Activated naive CD4-positive, alpha-beta T cell treated with Interleukin-2 at 50 U/mL for 16 hours (primary cell): ENCODE measurements around the gene PDSS2.
"Not testable (repeated sequence)": the region's sequence is repeated elsewhere in the genome, so short reads cannot be mapped to it uniquely, and the experiment has no call there.

Source experiments
- DNase-seq: peaks from one replicate; pipeline ENCODE4 v3.0.0-alpha.2; 2020

Gene PDSS2

GRCh38 chr6:107413966-107414645 lies 45.3 kb downstream of the PDSS2 start:
- no peak for DNase-seq

- DNase-seq = no peak
These were observed 48.2 kb downstream of the PDSS2 start for GRCh38 chr6:107411161-107411560.

GRCh38 chr6:107409942-107410341 lies 49.4 kb downstream of the PDSS2 start:
- no peak for DNase-seq

GRCh38 chr6:107408714-107409113 lies 50.6 kb downstream of the PDSS2 start:
- DNase-seq = no peak

GRCh38 chr6:107405002-107405401 lies 54.4 kb downstream of the PDSS2 start:
- DNase-seq = no peak

GRCh38 chr6:107402533-107402932 lies 56.8 kb downstream of the PDSS2 start:
- no peak for DNase-seq

- no peak for DNase-seq
These were observed 57.8 kb downstream of the PDSS2 start for GRCh38 chr6:107401573-107401972.

- DNase-seq = no peak
These were observed 58.7 kb downstream of the PDSS2 start for GRCh38 chr6:107400616-107401147.

- DNase-seq = no peak
These were observed 59.4 kb downstream of the PDSS2 start for GRCh38 chr6:107399935-107400334.

- no peak for DNase-seq
These were observed 61.4 kb downstream of the PDSS2 start for GRCh38 chr6:107398001-107398400.

- no peak for DNase-seq
These were observed 63.2 kb downstream of the PDSS2 start for GRCh38 chr6:107396211-107396610.

- no peak for DNase-seq
These were observed 67.3 kb downstream of the PDSS2 start for GRCh38 chr6:107392069-107392468.

GRCh38 chr6:107390685-107391435 lies 68.5 kb downstream of the PDSS2 start:
- no peak for DNase-seq

GRCh38 chr6:107390056-107390455 lies 69.3 kb downstream of the PDSS2 start:
- DNase-seq = no peak

GRCh38 chr6:107386904-107387303 lies 72.5 kb downstream of the PDSS2 start:
- DNase-seq = no peak

- DNase-seq = no peak
These were observed 73.0 kb downstream of the PDSS2 start for GRCh38 chr6:107386340-107386739.

GRCh38 chr6:107383705-107384104 lies 75.7 kb downstream of the PDSS2 start:
- no peak for DNase-seq

GRCh38 chr6:107374264-107374663 lies 85.1 kb downstream of the PDSS2 start:
- no peak for DNase-seq

GRCh38 chr6:107369493-107369892 lies 89.9 kb downstream of the PDSS2 start:
- DNase-seq = no peak

GRCh38 chr6:107368471-107368870 lies 90.9 kb downstream of the PDSS2 start:
- DNase-seq = no peak

GRCh38 chr6:107364173-107364572 lies 95.2 kb downstream of the PDSS2 start:
- not testable (repeated sequence) for DNase-seq

- DNase-seq = no peak
These were observed 97.4 kb downstream of the PDSS2 start for GRCh38 chr6:107361753-107362604.

GRCh38 chr6:107360476-107360875 lies 98.9 kb downstream of the PDSS2 start:
- DNase-seq = no peak
